Measurements from ENCODE around the gene RRM1.
A peak's percentile ranks its signal among the peaks of the same experiment; 100 is the strongest.

Gene RRM1

DNA sequence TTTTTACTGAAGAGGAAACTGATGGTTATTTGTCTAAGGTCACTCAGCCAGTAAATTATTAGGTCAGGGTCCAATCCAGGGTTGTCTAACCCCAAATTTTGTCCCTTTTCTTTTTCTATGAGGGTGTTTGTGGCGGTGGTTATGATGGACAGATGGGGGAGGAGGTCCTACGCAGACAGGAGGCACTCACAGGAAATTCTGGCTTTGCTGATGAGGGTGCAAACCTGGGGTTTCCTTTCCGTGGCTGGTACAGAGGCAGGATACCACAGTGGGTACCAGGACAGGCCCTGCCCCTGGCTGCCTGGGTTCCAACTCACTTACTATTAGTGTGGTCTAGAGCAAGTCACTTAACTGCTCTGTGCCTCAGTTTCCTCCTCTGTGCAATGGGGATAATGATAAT is 91.0 kb downstream of the RRM1 start:
- DNase-seq (ENCODE audit: low read depth in 1 of 2, low spot score in 1 of 2): no peak

DNA sequence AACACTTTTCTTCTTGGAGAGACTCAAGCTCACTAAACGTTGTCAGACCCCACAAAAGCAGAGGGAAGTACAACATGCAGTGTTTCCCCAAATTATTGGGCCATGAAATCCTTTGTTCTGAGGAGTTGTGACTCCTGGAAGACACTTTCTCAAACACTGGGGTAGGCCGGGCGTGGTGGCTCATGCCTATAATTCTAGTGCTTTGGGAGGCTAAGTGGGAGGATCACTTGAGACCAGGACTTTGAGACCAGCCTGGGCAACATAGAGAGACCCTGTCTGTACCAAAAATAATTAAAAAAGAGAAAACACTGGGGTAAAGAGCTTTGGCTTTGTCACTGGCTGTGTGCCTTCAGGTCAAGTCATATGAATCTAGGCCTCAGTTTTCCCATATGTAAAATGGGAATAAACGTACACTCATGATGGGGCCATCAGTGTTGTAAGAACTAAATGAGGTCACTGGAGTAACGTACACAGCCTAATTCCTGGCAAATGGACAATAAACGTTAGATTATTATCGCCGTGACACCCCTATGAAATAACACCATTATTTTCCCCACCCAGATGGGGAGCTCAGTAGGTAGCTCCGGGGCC is 92.0 kb downstream of the RRM1 start:
- no peak for DNase-seq (ENCODE audit: low read depth in 1 of 2, low spot score in 1 of 2)

DNA sequence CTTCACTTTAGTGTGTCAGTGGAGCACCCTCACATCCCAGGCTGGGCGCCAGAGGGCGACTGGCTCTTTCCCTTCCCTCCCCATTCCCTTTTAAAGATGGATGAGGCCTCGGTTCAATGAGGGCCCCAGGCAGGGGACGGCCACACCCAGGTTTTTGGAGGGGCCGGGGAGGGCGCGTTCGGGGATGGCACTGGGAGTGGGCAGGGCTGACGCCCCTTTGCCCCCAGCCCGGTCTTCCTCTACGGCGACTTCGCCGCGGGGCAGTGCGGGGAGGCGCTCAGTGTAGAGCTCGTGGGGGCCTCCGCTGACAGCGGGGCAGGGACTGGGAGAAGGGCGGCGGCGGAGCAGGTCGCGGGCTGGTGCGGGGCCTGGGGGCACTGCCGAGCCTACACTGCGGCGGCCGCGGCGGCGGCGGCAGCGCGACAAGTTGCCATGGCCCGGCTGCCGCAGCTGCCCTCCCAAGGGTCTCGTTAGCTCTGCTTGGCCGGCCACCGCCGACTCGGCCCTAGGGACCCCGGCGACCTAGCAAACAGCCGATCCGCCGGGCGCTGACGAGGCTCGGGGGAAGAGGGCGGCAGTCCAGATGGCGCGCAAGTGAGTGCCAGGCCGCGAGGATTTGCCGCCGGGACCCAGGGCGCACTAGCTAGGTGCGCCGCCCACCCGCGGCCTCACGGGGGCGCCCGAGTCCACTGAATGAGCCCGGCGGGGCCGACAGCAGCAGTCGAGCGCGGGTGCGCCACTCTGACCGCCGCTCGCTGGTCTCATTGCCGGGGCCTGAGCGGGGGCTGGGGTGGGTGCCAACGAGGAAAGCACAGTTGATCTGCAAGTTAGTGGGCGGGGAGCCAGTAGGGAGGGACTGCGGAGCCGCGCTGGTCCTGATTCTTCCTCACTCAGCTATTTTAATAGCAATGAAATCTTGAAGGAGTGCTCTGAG is 92.7 kb downstream of the RRM1 start:
- DNase-seq (ENCODE audit: low read depth in 1 of 2, low spot score in 1 of 2): peak; percentile 74 to 76
